ENCODE results near the gene NFATC2IP.

Gene NFATC2IP

GRCh38 chr16:28927815-28928214 lies 22.9 kb upstream of the NFATC2IP start:
- no peak overlapping the region for H2BK12ac ChIP-seq (ENCODE audit: low read length)
- WGBS (ENCODE audit: extremely low coverage, insufficient coverage, insufficient read length) = no CpG with 5 or more reads among the region's 1 CpG

GRCh38 chr16:28930203-28930602 lies 20.5 kb upstream of the NFATC2IP start:
- Histone ChIP-seq H2AK5ac (ENCODE audit: low read length) (no peak overlapping the region), H3K23ac (ENCODE audit: low read length) (no peak overlapping the region), H3K36me3 (ENCODE audit: control insufficient read depth in 1 of 2, insufficient read depth in 2 of 2, low read length in 2 of 2) (no peaks in the 10 kb centered on the region), H3K14ac (ENCODE audit: low read length) (no peak overlapping the region), H2AFZ (ENCODE audit: insufficient read depth, low read length, poor library complexity) (no peak overlapping the region), H3K79me2 (ENCODE audit: control insufficient read depth, insufficient read depth, low read length, poor library complexity) (peaks cover 4% of the 10 kb centered on the region), H3K9ac (ENCODE audit: low read length) (no peak overlapping the region), H3K9me3 (ENCODE audit: insufficient read depth, low read depth, low read length) (peaks cover 1% of the 10 kb centered on the region), H3K4me3 (ENCODE audit: low read depth, low read length) (no peak overlapping the region), H4K8ac (ENCODE audit: low read depth, low read length) (no peak overlapping the region), H3K4me2 (ENCODE audit: low read length) (no peak overlapping the region), H3K4ac (ENCODE audit: low read depth, low read length) (no peak overlapping the region), H4K91ac (ENCODE audit: low read depth, low read length) (no peak overlapping the region), H2BK12ac (ENCODE audit: low read length) (no peak overlapping the region), H3K79me1 (ENCODE audit: low read length) (peaks cover 8% of the 10 kb centered on the region), H3K4me1 (ENCODE audit: control insufficient read depth in 1 of 2, insufficient read depth in 2 of 2, low read length in 2 of 2) (peaks cover 3 to 4% of the 10 kb centered on the region in 2 experiments), H2BK120ac (ENCODE audit: insufficient read depth, low read length, poor library complexity) (no peak overlapping the region), H3K27ac (ENCODE audit: low read depth, low read length) (no peak overlapping the region), H3K18ac (ENCODE audit: low read length) (no peak overlapping the region), H3K27me3 (ENCODE audit: insufficient read depth, low read length) (no peaks in the 10 kb centered on the region), H2BK5ac (ENCODE audit: low read depth, low read length, poor library complexity) (no peak overlapping the region), H4K12ac (ENCODE audit: low read depth, low read length) (no peak overlapping the region)
- WGBS (ENCODE audit: extremely low coverage, insufficient coverage, insufficient read length) = no CpG with 5 or more reads among the region's 3 CpGs
- no peak for DNase-seq

More at GRCh38 chr16:28927815-28928214, 22.9 kb upstream of the NFATC2IP start:
- H3K79me2 ChIP-seq (ENCODE audit: control insufficient read depth, insufficient read depth, low read length, poor library complexity) = peaks cover 7% of the 10 kb centered on the region
- no peak overlapping the region for H2AK5ac ChIP-seq (ENCODE audit: low read length)
- no peak overlapping the region for H3K18ac ChIP-seq (ENCODE audit: low read length)
- no peak overlapping the region for H4K12ac ChIP-seq (ENCODE audit: low read depth, low read length)
- no peak overlapping the region for H3K4ac ChIP-seq (ENCODE audit: low read depth, low read length)
- H3K9ac ChIP-seq (ENCODE audit: low read length) = no peak overlapping the region
- H3K27ac ChIP-seq (ENCODE audit: low read depth, low read length) = no peak overlapping the region
- H3K4me3 ChIP-seq (ENCODE audit: low read depth, low read length) = no peak overlapping the region
- no peak overlapping the region for H2AFZ ChIP-seq (ENCODE audit: insufficient read depth, low read length, poor library complexity)
- H3K9me3 ChIP-seq (ENCODE audit: insufficient read depth, low read depth, low read length) = peaks cover 2% of the 10 kb centered on the region
- no peak overlapping the region for H3K23ac ChIP-seq (ENCODE audit: low read length)
- H3K14ac ChIP-seq (ENCODE audit: low read length) = no peak overlapping the region
- no peak overlapping the region for H4K8ac ChIP-seq (ENCODE audit: low read depth, low read length)
- no peak for DNase-seq
- peaks cover 4 to 10% of the 10 kb centered on the region in 2 experiments for H3K4me1 ChIP-seq (ENCODE audit: control insufficient read depth in 1 of 2, insufficient read depth in 2 of 2, low read length in 2 of 2)
- H3K79me1 ChIP-seq (ENCODE audit: low read length) = peaks cover 14% of the 10 kb centered on the region
- H3K27me3 ChIP-seq (ENCODE audit: insufficient read depth, low read length) = no peaks in the 10 kb centered on the region
- no peak overlapping the region for H2BK5ac ChIP-seq (ENCODE audit: low read depth, low read length, poor library complexity)
- H3K4me2 ChIP-seq (ENCODE audit: low read length) = no peak overlapping the region
- no peak overlapping the region for H2BK120ac ChIP-seq (ENCODE audit: insufficient read depth, low read length, poor library complexity)
- no peak overlapping the region for H4K91ac ChIP-seq (ENCODE audit: low read depth, low read length)
- H3K36me3 ChIP-seq (ENCODE audit: control insufficient read depth in 1 of 2, insufficient read depth in 2 of 2, low read length in 2 of 2) = no peaks in the 10 kb centered on the region

GRCh38 chr16:28930652-28931051 lies 20.1 kb upstream of the NFATC2IP start:
- Histone ChIP-seq H4K91ac (ENCODE audit: low read depth, low read length) (no peak overlapping the region), H3K27me3 (ENCODE audit: insufficient read depth, low read length) (no peaks in the 10 kb centered on the region), H3K36me3 (ENCODE audit: control insufficient read depth in 1 of 2, insufficient read depth in 2 of 2, low read length in 2 of 2) (no peaks in the 10 kb centered on the region), H3K79me1 (ENCODE audit: low read length) (peaks cover 3% of the 10 kb centered on the region), H3K4me2 (ENCODE audit: low read length) (no peak overlapping the region), H3K23ac (ENCODE audit: low read length) (no peak overlapping the region), H2AK5ac (ENCODE audit: low read length) (no peak overlapping the region), H3K4me1 (ENCODE audit: control insufficient read depth in 1 of 2, insufficient read depth in 2 of 2, low read length in 2 of 2) (peaks cover 3 to 6% of the 10 kb centered on the region in 2 experiments), H3K4ac (ENCODE audit: low read depth, low read length) (no peak overlapping the region), H3K9ac (ENCODE audit: low read length) (no peak overlapping the region), H4K8ac (ENCODE audit: low read depth, low read length) (no peak overlapping the region), H2AFZ (ENCODE audit: insufficient read depth, low read length, poor library complexity) (no peak overlapping the region), H3K27ac (ENCODE audit: low read depth, low read length) (no peak overlapping the region), H3K14ac (ENCODE audit: low read length) (no peak overlapping the region), H3K9me3 (ENCODE audit: insufficient read depth, low read depth, low read length) (peaks cover 1% of the 10 kb centered on the region), H4K12ac (ENCODE audit: low read depth, low read length) (no peak overlapping the region), H2BK120ac (ENCODE audit: insufficient read depth, low read length, poor library complexity) (no peak overlapping the region), H3K18ac (ENCODE audit: low read length) (no peak overlapping the region), H3K4me3 (ENCODE audit: low read depth, low read length) (no peak overlapping the region), H2BK5ac (ENCODE audit: low read depth, low read length, poor library complexity) (no peak overlapping the region), H2BK12ac (ENCODE audit: low read length) (no peak overlapping the region), H3K79me2 (ENCODE audit: control insufficient read depth, insufficient read depth, low read length, poor library complexity) (no peaks in the 10 kb centered on the region)
- no CpG with 5 or more reads among the region's 3 CpGs for WGBS (ENCODE audit: extremely low coverage, insufficient coverage, insufficient read length)
- DNase-seq = no peak

- Histone ChIP-seq H4K8ac (ENCODE audit: low read depth, low read length) (no peak within 1 kb of the TSS), H3K79me1 (ENCODE audit: low read length) (no peaks in the 10 kb centered on the region), H2AK5ac (ENCODE audit: low read length) (no peak within 1 kb of the TSS), H4K91ac (ENCODE audit: low read depth, low read length) (no peak within 1 kb of the TSS), H3K23ac (ENCODE audit: low read length) (no peak within 1 kb of the TSS), H2AFZ (ENCODE audit: insufficient read depth, low read length, poor library complexity) (no peak within 1 kb of the TSS), H2BK12ac (ENCODE audit: low read length) (no peak within 1 kb of the TSS), H2BK120ac (ENCODE audit: insufficient read depth, low read length, poor library complexity) (no peak within 1 kb of the TSS), H3K79me2 (ENCODE audit: control insufficient read depth, insufficient read depth, low read length, poor library complexity) (no peaks in the 10 kb centered on the region), H3K4me2 (ENCODE audit: low read length) (no peak within 1 kb of the TSS), H3K36me3 (ENCODE audit: control insufficient read depth in 1 of 2, insufficient read depth in 2 of 2, low read length in 2 of 2) (no peaks in the 10 kb centered on the region), H3K9me3 (ENCODE audit: insufficient read depth, low read depth, low read length) (peaks cover 1% of the 10 kb centered on the region), H3K14ac (ENCODE audit: low read length) (no peak within 1 kb of the TSS), H3K4me1 (ENCODE audit: control insufficient read depth in 1 of 2, insufficient read depth in 2 of 2, low read length in 2 of 2) (peaks cover 3 to 6% of the 10 kb centered on the region in 2 experiments), H3K4ac (ENCODE audit: low read depth, low read length) (no peak within 1 kb of the TSS), H3K9ac (ENCODE audit: low read length) (no peak within 1 kb of the TSS), H2BK5ac (ENCODE audit: low read depth, low read length, poor library complexity) (no peak within 1 kb of the TSS), H3K27me3 (ENCODE audit: insufficient read depth, low read length) (no peaks in the 10 kb centered on the region), H3K27ac (ENCODE audit: low read depth, low read length) (no peak within 1 kb of the TSS), H4K12ac (ENCODE audit: low read depth, low read length) (no peak within 1 kb of the TSS), H3K4me3 (ENCODE audit: low read depth, low read length) (no peak within 1 kb of the TSS), H3K18ac (ENCODE audit: low read length) (no peak within 1 kb of the TSS)
- no CpG with 5 or more reads among the region's 10 CpGs for WGBS (ENCODE audit: extremely low coverage, insufficient coverage, insufficient read length)
- DNase-seq = no peak
These were observed 18.9 kb upstream of the NFATC2IP start, which contains the start of gene CD19 for GRCh38 chr16:28931801-28932225. CD19 (plus strand) TSS chr16:28931971; CDS start chr16:28932001, 30 bp downstream.
